Activated CD4-positive, alpha-beta memory T cell treated with anti-CD3 and anti-CD28 coated beads, Interleukin-2, amount 10 ng/mL, durations not matched to agents 7 days and 5 days (primary cell): ENCODE data around the gene ATAD3B. TPM values are rescaled to one million over a fixed set of nuclear protein-coding genes. Genes with fewer than 3 reads are reported as not detected.
"Not testable (repeated sequence)": the region's sequence is repeated elsewhere in the genome, so short reads cannot be mapped to it uniquely, and the experiment has no call there.

Experiments used
- CTCF ChIA-PET: fragments of 350-600 bp; sonication (Branson Sonifier 250); formaldehyde crosslinking; loops from one replicate; lab custom pipeline; 2021; ENCODE audit warnings: antibody characterized with exemption, inconsistent platforms; lab: Charles Lee
- POLR2A ChIA-PET: fragments of 350-600 bp; sonication (Branson Sonifier 250); formaldehyde crosslinking; loops from one replicate; lab custom pipeline; 2021; ENCODE audit warnings: antibody characterized with exemption; lab: Charles Lee
- DNase-seq: peaks from one replicate; pipeline ENCODE4 v3.0.0-alpha.2; 2020
- H3K27ac Mint-ChIP-seq: one replicate; pipeline ENCODE4 v1.8.0; 2021; ENCODE audit warnings: mild to moderate bottlenecking, mixed read lengths
- H3K27me3 Mint-ChIP-seq: one replicate; pipeline ENCODE4 v1.8.0; 2021; ENCODE audit warnings: mixed read lengths
- H3K36me3 Mint-ChIP-seq: one replicate; pipeline ENCODE4 v1.8.0; 2021; ENCODE audit warnings: low read depth, mixed read lengths
- H3K4me1 Mint-ChIP-seq: one replicate; pipeline ENCODE4 v1.8.0; 2021; ENCODE audit warnings: mixed read lengths
- H3K4me3 Mint-ChIP-seq: one replicate; pipeline ENCODE4 v1.8.0; 2021; ENCODE audit warnings: mild to moderate bottlenecking, mixed read lengths
- H3K9me3 Mint-ChIP-seq: one replicate; pipeline ENCODE4 v1.8.0; 2021; ENCODE audit warnings: mixed read lengths
- total RNA-seq, 2 experiments: library from RNA; stranded (reverse); gene quantifications; one replicate each; pipeline ENCODE4 v1.2.3, GENCODE V29; 2021

Gene ATAD3B
- total RNA-seq, 2 experiments from 2014 or later = 25.5 to 26.9 TPM

GRCh38 chr1:1505801-1506200, 34.2 kb downstream of the ATAD3B start:
- not testable (repeated sequence) for H3K27me3 Mint-ChIP-seq, H3K36me3 Mint-ChIP-seq, H3K9me3 Mint-ChIP-seq, DNase-seq
- Mint-ChIP-seq H3K4me3 (peak overlapping the region; percentile 73), H3K4me1 (peaks cover 26% of the 10 kb centered on the region), H3K27ac (peak overlapping the region; percentile 91)
- CTCF ChIA-PET = interaction anchor here (0.6 to 2.0 kb wide), 7 partner anchors 14 to 163 kb away, joined by 3 to 8 read pairs (median 4); partner anchors contain the start of genes AURKAIP1 and CCNL2
- POLR2A ChIA-PET = interaction anchor here (1.6 kb wide), 1 partner anchor 130 kb away, joined by 4 read pairs; the partner anchor contains the start of gene AURKAIP1

- CTCF ChIA-PET = no interaction called here
- POLR2A ChIA-PET = no interaction called here
- no peaks in the 10 kb centered on the region for H3K36me3 Mint-ChIP-seq
- no peak for DNase-seq
- H3K27me3 Mint-ChIP-seq = no peaks in the 10 kb centered on the region
- H3K27ac Mint-ChIP-seq = no peak overlapping the region
- H3K4me3 Mint-ChIP-seq = no peak overlapping the region
- peaks cover 30% of the 10 kb centered on the region for H3K4me1 Mint-ChIP-seq
- no peaks in the 10 kb centered on the region for H3K9me3 Mint-ChIP-seq
These were observed 35.7 kb downstream of the ATAD3B start for GRCh38 chr1:1507305-1507704.

GRCh38 chr1:1508775-1509464, 37.4 kb downstream of the ATAD3B start:
- H3K27ac Mint-ChIP-seq, H3K36me3 Mint-ChIP-seq, H3K9me3 Mint-ChIP-seq, DNase-seq, CTCF ChIA-PET, H3K4me3 Mint-ChIP-seq, H3K27me3 Mint-ChIP-seq, POLR2A ChIA-PET: not testable (repeated sequence)
- peaks cover 37% of the 10 kb centered on the region for H3K4me1 Mint-ChIP-seq

GRCh38 chr1:1509465-1509850, 37.9 kb downstream of the ATAD3B start:
- H3K4me1 Mint-ChIP-seq = peaks cover 38% of the 10 kb centered on the region
- POLR2A ChIA-PET, H3K27me3 Mint-ChIP-seq, H3K36me3 Mint-ChIP-seq, CTCF ChIA-PET, DNase-seq, H3K4me3 Mint-ChIP-seq, H3K9me3 Mint-ChIP-seq, H3K27ac Mint-ChIP-seq: not testable (repeated sequence)

GRCh38 chr1:1510912-1511532, 39.5 kb downstream of the ATAD3B start:
- no peaks in the 10 kb centered on the region for H3K9me3 Mint-ChIP-seq
- H3K27ac Mint-ChIP-seq = peak overlapping the region; percentile 85
- POLR2A ChIA-PET = interaction anchor here (0.5 to 1.0 kb wide), 7 partner anchors 96 to 162 kb away, joined by 3 to 4 read pairs (median 3); partner anchors contain the start of genes AURKAIP1, CCNL2, DVL1 and MRPL20

GRCh38 chr1:1511533-1512285, 40.1 kb downstream of the ATAD3B start, which contains the start of gene ATAD3A:
ATAD3A (plus strand) TSS chr1:1512162; CDS start chr1:1512269, 107 bp downstream.
- peak; percentile 97 for DNase-seq
- CTCF ChIA-PET = no interaction called here
- Mint-ChIP-seq H3K27ac (peak within 1 kb of the TSS; percentile 85), H3K4me1 (peaks cover 27% of the 10 kb centered on the region), H3K4me3 (peak within 1 kb of the TSS; percentile 88), H3K27me3 (no peaks in the 10 kb centered on the region), H3K36me3 (no peaks in the 10 kb centered on the region), H3K9me3 (no peaks in the 10 kb centered on the region)
- POLR2A ChIA-PET = interaction anchor here (0.6 to 1.0 kb wide), 6 partner anchors 105 to 163 kb away, joined by 3 to 4 read pairs (median 3); partner anchors contain the start of genes AURKAIP1, CCNL2, DVL1 and MRPL20

More at GRCh38 chr1:1510912-1511532, 39.5 kb downstream of the ATAD3B start:
- Mint-ChIP-seq H3K36me3 (no peaks in the 10 kb centered on the region), H3K4me1 (peaks cover 31% of the 10 kb centered on the region), H3K4me3 (peak overlapping the region; percentile 87), H3K27me3 (no peaks in the 10 kb centered on the region)
- CTCF ChIA-PET = no interaction called here
- DNase-seq = peak; percentile 20

- H3K27me3 Mint-ChIP-seq, H3K9me3 Mint-ChIP-seq, H3K36me3 Mint-ChIP-seq, POLR2A ChIA-PET, CTCF ChIA-PET, H3K27ac Mint-ChIP-seq: not testable (repeated sequence)
- Mint-ChIP-seq H3K4me1 (peaks cover 21% of the 10 kb centered on the region), H3K4me3 (peak overlapping the region; percentile 69)
- DNase-seq = peak; percentile 36
These were observed 40.9 kb downstream of the ATAD3B start for GRCh38 chr1:1512425-1512824.

GRCh38 chr1:1513675-1514074, 42.1 kb downstream of the ATAD3B start:
- H3K36me3 Mint-ChIP-seq, H3K27me3 Mint-ChIP-seq, DNase-seq, CTCF ChIA-PET, H3K9me3 Mint-ChIP-seq, POLR2A ChIA-PET: not testable (repeated sequence)
- Mint-ChIP-seq H3K4me1 (peaks cover 19% of the 10 kb centered on the region), H3K27ac (peak overlapping the region; percentile 42), H3K4me3 (peak overlapping the region; percentile 61)

GRCh38 chr1:1514376-1514775, 42.8 kb downstream of the ATAD3B start:
- DNase-seq, H3K27ac Mint-ChIP-seq, H3K9me3 Mint-ChIP-seq, POLR2A ChIA-PET, CTCF ChIA-PET, H3K27me3 Mint-ChIP-seq, H3K4me3 Mint-ChIP-seq: not testable (repeated sequence)
- peaks cover 13% of the 10 kb centered on the region for H3K36me3 Mint-ChIP-seq
- peaks cover 19% of the 10 kb centered on the region for H3K4me1 Mint-ChIP-seq

GRCh38 chr1:1516923-1517322, 45.4 kb downstream of the ATAD3B start:
- CTCF ChIA-PET = not testable (repeated sequence)

GRCh38 chr1:1517973-1518620, 46.5 kb downstream of the ATAD3B start:
- H3K4me3 Mint-ChIP-seq = no peak overlapping the region
- no peak for DNase-seq
- H3K9me3 Mint-ChIP-seq = no peaks in the 10 kb centered on the region
- H3K36me3 Mint-ChIP-seq = peaks cover 13% of the 10 kb centered on the region
- ChIA-PET POLR2A (no interaction called here), CTCF (no interaction called here)
- H3K27me3 Mint-ChIP-seq = no peaks in the 10 kb centered on the region
- H3K27ac Mint-ChIP-seq = no peak overlapping the region
- H3K4me1 Mint-ChIP-seq = peaks cover 10% of the 10 kb centered on the region

More at GRCh38 chr1:1516923-1517322, 45.4 kb downstream of the ATAD3B start:
- H3K9me3 Mint-ChIP-seq, POLR2A ChIA-PET, H3K4me3 Mint-ChIP-seq, DNase-seq, H3K27me3 Mint-ChIP-seq, H3K27ac Mint-ChIP-seq: not testable (repeated sequence)
- peaks cover 13% of the 10 kb centered on the region for H3K4me1 Mint-ChIP-seq
- H3K36me3 Mint-ChIP-seq = peaks cover 13% of the 10 kb centered on the region

GRCh38 chr1:1518621-1519007, 47.0 kb downstream of the ATAD3B start:
- DNase-seq, H3K4me1 Mint-ChIP-seq, H3K27me3 Mint-ChIP-seq, H3K4me3 Mint-ChIP-seq, CTCF ChIA-PET, H3K9me3 Mint-ChIP-seq, H3K27ac Mint-ChIP-seq, POLR2A ChIA-PET: not testable (repeated sequence)
- H3K36me3 Mint-ChIP-seq = peaks cover 13% of the 10 kb centered on the region
